Measurements from ENCODE around the gene GAMT.
"Not testable (repeated sequence)": the region's sequence is repeated elsewhere in the genome, so short reads cannot be mapped to it uniquely, and the experiment has no call there.

GAMT gene

GRCh38 chr19:1445932-1446712, 44.8 kb upstream of the GAMT start:
- no peak overlapping the region for H3K4me3 ChIP-seq (ENCODE audit: low read depth, low read length)
- H3K27me3 ChIP-seq (replicated peaks), result peaks cover 39% of the 10 kb centered on the region
- in situ Hi-C loops (cut with HindIII; ENCODE audit: low pct_ligation_motif_present, low sequenced_read_pairs), result no loop called here
- H3K36me3 ChIP-seq (replicated peaks), result peaks cover 22% of the 10 kb centered on the region
- DNase-seq, result no peak
- no peak for TF ChIP-seq CTCF (IDR thresholded peaks at IDR 0.05; ENCODE audit: low read depth, low read length, missing control alignments)
- no peak overlapping the region for H3K27ac ChIP-seq

GRCh38 chr19:1445185-1445931, 44.0 kb upstream of the GAMT start:
- Histone ChIP-seq H3K4me3 (ENCODE audit: low read depth, low read length) (peak overlapping the region; percentile 35), H3K36me3 (replicated peaks) (peaks cover 30% of the 10 kb centered on the region), H3K27me3 (replicated peaks) (peaks cover 31% of the 10 kb centered on the region), H3K27ac (no peak overlapping the region)
- in situ Hi-C loops (cut with HindIII; ENCODE audit: low pct_ligation_motif_present, low sequenced_read_pairs), result no loop called here
- peak; percentile 58 for TF ChIP-seq CTCF (IDR thresholded peaks at IDR 0.05; ENCODE audit: low read depth, low read length, missing control alignments)
- DNase-seq, result peak; percentile 37

- TF ChIP-seq CTCF (IDR thresholded peaks at IDR 0.05; ENCODE audit: low read depth, low read length, missing control alignments), result no peak
- Histone ChIP-seq H3K36me3 (replicated peaks) (peaks cover 37% of the 10 kb centered on the region), H3K4me3 (ENCODE audit: low read depth, low read length) (no peak overlapping the region), H3K27ac (no peak overlapping the region), H3K27me3 (replicated peaks) (peaks cover 11% of the 10 kb centered on the region)
- in situ Hi-C loops (cut with HindIII; ENCODE audit: low pct_ligation_motif_present, low sequenced_read_pairs), result no loop called here
- no peak for DNase-seq
These were observed 40.5 kb upstream of the GAMT start for GRCh38 chr19:1441677-1442438.

GRCh38 chr19:1441022-1441426, 39.7 kb upstream of the GAMT start:
- Histone ChIP-seq H3K36me3 (replicated peaks) (peaks cover 37% of the 10 kb centered on the region), H3K27ac (no peak overlapping the region), H3K27me3 (replicated peaks) (peaks cover 3% of the 10 kb centered on the region), H3K4me3 (ENCODE audit: low read depth, low read length) (no peak overlapping the region)
- no peak for DNase-seq
- no peak for TF ChIP-seq CTCF (IDR thresholded peaks at IDR 0.05; ENCODE audit: low read depth, low read length, missing control alignments)
- in situ Hi-C loops (cut with HindIII; ENCODE audit: low pct_ligation_motif_present, low sequenced_read_pairs), result no loop called here

GRCh38 chr19:1440418-1440801, 39.1 kb upstream of the GAMT start:
- Histone ChIP-seq H3K27ac (no peak overlapping the region), H3K27me3 (replicated peaks) (peaks cover 2% of the 10 kb centered on the region), H3K36me3 (replicated peaks) (peaks cover 42% of the 10 kb centered on the region), H3K4me3 (ENCODE audit: low read depth, low read length) (peak overlapping the region; percentile 9)
- in situ Hi-C loops (cut with HindIII; ENCODE audit: low pct_ligation_motif_present, low sequenced_read_pairs), result no loop called here
- TF ChIP-seq CTCF (IDR thresholded peaks at IDR 0.05; ENCODE audit: low read depth, low read length, missing control alignments), result no peak
- DNase-seq, result no peak

GRCh38 chr19:1439525-1440417, 38.4 kb upstream of the GAMT start:
- Histone ChIP-seq H3K36me3 (replicated peaks) (peaks cover 43% of the 10 kb centered on the region), H3K4me3 (ENCODE audit: low read depth, low read length) (peak overlapping the region; percentile 89), H3K27ac (peak overlapping the region; percentile 93)
- DNase-seq, result peak; percentile 20
- in situ Hi-C loops (cut with HindIII; ENCODE audit: low pct_ligation_motif_present, low sequenced_read_pairs); H3K27me3 ChIP-seq (replicated peaks): not testable (repeated sequence)

All from brain microvascular endothelial cell (primary cell).